OCI-LY1 (cell line): ENCODE measurements around the gene ZNF175.

Experiments used
- H2AFZ ChIP-seq: fragments of 200-600 bp; sonication (generic), shearing (Covaris generic); 2 replicates; pipeline ENCODE4 v1.6.0; 2014; ENCODE audit warnings: antibody characterized with exemption, mild to moderate bottlenecking, low read length
- H3F3A ChIP-seq: fragments of 200-600 bp; sonication (generic), shearing (Covaris generic); 2 replicates; pipeline ENCODE4 v1.6.0; 2014; ENCODE audit warnings: mild to moderate bottlenecking, antibody characterized with exemption, low read length, moderate library complexity; ENCODE audit not compliant: insufficient read depth
- H3K27ac ChIP-seq: fragments of 200-600 bp; sonication (generic); 2 replicates; pipeline ENCODE4 v1.5.1; 2014; ENCODE audit warnings: low read length, mixed run types, mild to moderate bottlenecking, low read depth; ENCODE audit not compliant: poor library complexity, severe bottlenecking
- H3K27me3 ChIP-seq: fragments of 200-600 bp; sonication (generic); 2 replicates; pipeline ENCODE4 v1.6.0; 2014; ENCODE audit warnings: antibody characterized with exemption, mild to moderate bottlenecking, low read length, moderate library complexity; ENCODE audit not compliant: insufficient read depth
- H3K36me3 ChIP-seq: fragments of 200-600 bp; sonication (generic); 2 replicates; pipeline ENCODE4 v1.6.1; 2014; ENCODE audit warnings: mild to moderate bottlenecking, antibody characterized with exemption, low read length, moderate library complexity, mixed read lengths; ENCODE audit not compliant: insufficient read depth
- H3K4me1 ChIP-seq: fragments of 200-600 bp; sonication (generic); 2 replicates; pipeline ENCODE4 v1.5.1; 2014; ENCODE audit warnings: mild to moderate bottlenecking, low read length, moderate library complexity; ENCODE audit not compliant: insufficient read depth, severe bottlenecking
- H3K4me2 ChIP-seq: fragments of 200-600 bp; sonication (generic), shearing (Covaris generic); 2 replicates; pipeline ENCODE4 v1.6.1; 2014; ENCODE audit warnings: low read length
- H3K4me3 ChIP-seq: fragments of 200-600 bp; sonication (generic); 2 replicates; pipeline ENCODE4 v1.5.1; 2014; ENCODE audit warnings: low read length, low read depth, mild to moderate bottlenecking, mixed read lengths; ENCODE audit not compliant: poor library complexity, severe bottlenecking
- H3K79me2 ChIP-seq: fragments of 200-600 bp; shearing (Covaris generic); 2 replicates; pipeline ENCODE4 v1.6.1; 2016; ENCODE audit warnings: mixed run types, low read length, mixed read lengths; ENCODE audit not compliant: insufficient read depth
- H3K9ac ChIP-seq: fragments of 200-600 bp; sonication (generic), shearing (Covaris generic); 2 replicates; pipeline ENCODE4 v1.6.1; 2014; ENCODE audit warnings: mild to moderate bottlenecking, low read length, mixed read lengths
- H3K9me2 ChIP-seq: fragments of 200-600 bp; sonication (generic), shearing (Covaris generic); 2 replicates; pipeline ENCODE4 v1.6.1; 2014; ENCODE audit warnings: low read depth, mild to moderate bottlenecking, low read length, mixed read lengths
- H3K9me3 ChIP-seq: fragments of 200-600 bp; shearing (Covaris generic); 2 replicates; pipeline ENCODE4 v1.6.1; 2014; ENCODE audit warnings: low read length, mixed read lengths
- H4K20me1 ChIP-seq: fragments of 200-600 bp; sonication (generic), shearing (Covaris generic); 2 replicates; pipeline ENCODE4 v1.6.0; 2016; ENCODE audit warnings: mild to moderate bottlenecking, low read length; ENCODE audit not compliant: insufficient read depth
- CTCF ChIP-seq: fragments of 200-600 bp; sonication (generic), shearing (Covaris generic); IDR thresholded peaks from 2 replicates; pipeline ENCODE4 v1.5.1; 2017; ENCODE audit warnings: mild to moderate bottlenecking, antibody characterized with exemption, low read length, moderate library complexity, mixed read lengths
- EZH2 ChIP-seq: fragments of 200-600 bp; sonication (generic), shearing (Covaris generic); IDR thresholded peaks from 2 replicates; pipeline ENCODE4 v1.8.0; 2017; ENCODE audit warnings: borderline replicate concordance, mixed run types, mild to moderate bottlenecking, antibody characterized with exemption, low read length, moderate library complexity, mixed read lengths

The ZNF175 gene

GRCh38 chr19:51572908-51573307 lies 1.8 kb downstream of the ZNF175 start:
- TF ChIP-seq CTCF (no peak), EZH2 (no peak)
- H3K4me2 ChIP-seq = peak overlapping the region; percentile 98; the same call in 1 of the 2 replicates
- H3K79me2 ChIP-seq = peaks cover 4% of the 10 kb centered on the region; the same call in 1 of the 2 replicates
- no peak overlapping the region; the same call in 1 of the 2 replicates for H3K9ac ChIP-seq
- no peak overlapping the region for H3K27ac ChIP-seq
- H3K36me3 ChIP-seq = peaks cover 39% of the 10 kb centered on the region
- no peaks in the 10 kb centered on the region for H3K9me2 ChIP-seq
- no peaks in the 10 kb centered on the region for H3K9me3 ChIP-seq
- peaks cover 20% of the 10 kb centered on the region for H3K4me1 ChIP-seq
- no peak overlapping the region for H2AFZ ChIP-seq
- no peaks in the 10 kb centered on the region for H4K20me1 ChIP-seq
- no peaks in the 10 kb centered on the region for H3F3A ChIP-seq
- H3K4me3 ChIP-seq = no peak overlapping the region
- no peaks in the 10 kb centered on the region for H3K27me3 ChIP-seq

- peaks cover 4% of the 10 kb centered on the region; the same call in 1 of the 2 replicates for H3K79me2 ChIP-seq
These were observed 2.2 kb downstream of the ZNF175 start for GRCh38 chr19:51573331-51573730.

GRCh38 chr19:51576850-51577249 lies 5.8 kb downstream of the ZNF175 start:
- Histone ChIP-seq H4K20me1 (no peaks in the 10 kb centered on the region), H3K9me3 (no peaks in the 10 kb centered on the region), H3K79me2 (no peaks in the 10 kb centered on the region), H3K27me3 (no peaks in the 10 kb centered on the region), H3K9me2 (no peaks in the 10 kb centered on the region), H3K36me3 (peaks cover 68% of the 10 kb centered on the region), H3K4me2 (no peak overlapping the region), H3K4me3 (no peak overlapping the region), H3K9ac (no peak overlapping the region), H3F3A (no peaks in the 10 kb centered on the region), H2AFZ (no peak overlapping the region), H3K27ac (no peak overlapping the region), H3K4me1 (peaks cover 11% of the 10 kb centered on the region)
- TF ChIP-seq EZH2 (no peak), CTCF (no peak)

More at GRCh38 chr19:51573331-51573730, 2.2 kb downstream of the ZNF175 start:
- Histone ChIP-seq H3K9me2 (no peaks in the 10 kb centered on the region), H3K9ac (no peak overlapping the region), H3K36me3 (peaks cover 42% of the 10 kb centered on the region), H3K9me3 (no peaks in the 10 kb centered on the region), H3K4me3 (no peak overlapping the region), H2AFZ (no peak overlapping the region), H3K4me1 (peaks cover 20% of the 10 kb centered on the region), H3F3A (no peaks in the 10 kb centered on the region), H3K27ac (no peak overlapping the region), H4K20me1 (no peaks in the 10 kb centered on the region), H3K4me2 (no peak overlapping the region), H3K27me3 (no peaks in the 10 kb centered on the region)
- TF ChIP-seq EZH2 (no peak), CTCF (no peak)
